ENCODE measurements around the gene IGF1R. TPM values are rescaled to one million over a fixed set of nuclear protein-coding genes. Genes with fewer than 3 reads are reported as not detected.

IGF1R gene
- total and polyA plus RNA-seq, 2 donors (not counting 3 experiments of a cell fraction or from before 2014, with no cell fraction given), result 16.1 to 59.1 TPM

DNA sequence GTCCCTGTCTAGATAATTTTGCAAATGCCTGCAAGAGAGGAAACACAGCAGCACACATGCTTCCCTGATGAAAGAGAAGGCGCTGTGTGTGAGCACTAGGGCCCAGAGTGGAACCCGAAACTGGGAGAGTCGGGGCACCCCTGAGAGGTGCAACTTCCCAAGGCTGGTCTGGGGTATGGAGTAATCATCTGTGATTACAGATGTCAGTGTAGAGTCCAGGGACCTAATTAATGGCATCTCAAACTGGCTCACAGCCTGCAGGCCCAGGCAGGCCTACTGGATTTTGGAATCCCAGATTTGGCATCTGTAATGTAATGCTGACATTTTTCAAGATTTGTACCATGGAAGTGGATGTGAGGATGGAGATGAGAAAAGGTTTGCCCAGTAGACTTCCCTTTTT lies 329.8 kb downstream of the IGF1R start:
- H3K27ac ChIP-seq (ENCODE audit: insufficient read depth, low read depth, low read length), result no peak overlapping the region

DNA sequence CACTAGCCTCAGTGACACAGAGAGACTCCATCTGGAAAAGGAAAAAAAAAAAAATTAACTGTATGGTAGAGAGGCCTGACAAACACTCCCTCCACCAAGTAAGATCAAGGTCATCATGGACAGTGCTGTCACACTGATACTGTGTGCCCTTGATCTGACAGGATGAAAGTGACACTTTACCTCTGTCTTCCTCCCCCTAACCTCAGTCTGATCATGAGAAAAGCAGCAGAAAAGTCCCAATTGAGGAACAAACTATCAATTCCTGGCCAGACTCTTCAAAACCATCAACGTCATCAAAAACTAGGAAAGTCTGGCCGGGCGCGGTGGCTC lies 332.5 kb downstream of the IGF1R start:
- no peaks in the 10 kb centered on the region for H3K36me3 ChIP-seq (ENCODE audit: control insufficient read depth in 2 of 2, extremely low read depth in 1 of 2, insufficient read depth in 2 of 2, low read length in 2 of 2)
- H3K9me3 ChIP-seq (replicated peaks; ENCODE audit: control insufficient read depth, insufficient read depth, low read length), result no peaks in the 10 kb centered on the region
- no peak overlapping the region for H3K4me3 ChIP-seq (replicated peaks in 1 of 3; ENCODE audit: insufficient read depth in 1 of 3, low read depth in 1 of 3, low read length in 3 of 3)
- H3K9ac ChIP-seq (replicated peaks; ENCODE audit: extremely low read depth, insufficient read depth, low read length), result no peak overlapping the region
- H3K4me1 ChIP-seq (ENCODE audit: control insufficient read depth, extremely low read depth, insufficient read depth, low read length), result no peaks in the 10 kb centered on the region
- H3K27me3 ChIP-seq (ENCODE audit: control insufficient read depth in 2 of 2, insufficient read depth in 2 of 2, low read length in 2 of 2), result no peaks in the 10 kb centered on the region
- DNase-seq (ENCODE audit: low read depth, low spot score), result no peak
- dilution Hi-C loops (cut with MboI; ENCODE audit: extremely low pct_ligation_motif_present, low sequenced_read_pairs) (no loop called here), intact Hi-C loops (cut with micrococcal nuclease) (no loop called here)
- BruUV-seq (replicated peaks), result no TSS peak
- H3K27ac ChIP-seq (ENCODE audit: insufficient read depth, low read depth, low read length), result no peak overlapping the region
- no peak overlapping the region for H3K4me2 ChIP-seq (ENCODE audit: insufficient read depth, low read length)
- FAIRE-seq, result no peak
- H4K20me1 ChIP-seq (replicated peaks; ENCODE audit: control insufficient read depth, extremely low read depth, insufficient read depth, low read length), result no peaks in the 10 kb centered on the region
- ChIA-PET CTCF (no interaction called here), POLR2A (no interaction called here)
- H2AFZ ChIP-seq (ENCODE audit: low read depth, low read length), result no peak overlapping the region
- TF ChIP-seq, protein P1, sequence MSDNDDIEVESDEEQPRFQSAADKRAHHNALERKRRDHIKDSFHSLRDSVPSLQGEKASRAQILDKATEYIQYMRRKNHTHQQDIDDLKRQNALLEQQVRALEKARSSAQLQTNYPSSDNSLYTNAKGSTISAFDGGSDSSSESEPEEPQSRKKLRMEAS (IDR thresholded peaks at IDR 0.05; ENCODE audit: insufficient read depth, insufficient read length), result no peak
- TF ChIP-seq, protein P2, sequence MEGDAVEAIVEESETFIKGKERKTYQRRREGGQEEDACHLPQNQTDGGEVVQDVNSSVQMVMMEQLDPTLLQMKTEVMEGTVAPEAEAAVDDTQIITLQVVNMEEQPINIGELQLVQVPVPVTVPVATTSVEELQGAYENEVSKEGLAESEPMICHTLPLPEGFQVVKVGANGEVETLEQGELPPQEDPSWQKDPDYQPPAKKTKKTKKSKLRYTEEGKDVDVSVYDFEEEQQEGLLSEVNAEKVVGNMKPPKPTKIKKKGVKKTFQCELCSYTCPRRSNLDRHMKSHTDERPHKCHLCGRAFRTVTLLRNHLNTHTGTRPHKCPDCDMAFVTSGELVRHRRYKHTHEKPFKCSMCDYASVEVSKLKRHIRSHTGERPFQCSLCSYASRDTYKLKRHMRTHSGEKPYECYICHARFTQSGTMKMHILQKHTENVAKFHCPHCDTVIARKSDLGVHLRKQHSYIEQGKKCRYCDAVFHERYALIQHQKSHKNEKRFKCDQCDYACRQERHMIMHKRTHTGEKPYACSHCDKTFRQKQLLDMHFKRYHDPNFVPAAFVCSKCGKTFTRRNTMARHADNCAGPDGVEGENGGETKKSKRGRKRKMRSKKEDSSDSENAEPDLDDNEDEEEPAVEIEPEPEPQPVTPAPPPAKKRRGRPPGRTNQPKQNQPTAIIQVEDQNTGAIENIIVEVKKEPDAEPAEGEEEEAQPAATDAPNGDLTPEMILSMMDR (IDR thresholded peaks at IDR 0.05; ENCODE audit: extremely low read depth in 1 of 2, insufficient read depth in 1 of 2, low read depth in 1 of 2, low read length in 2 of 2), result no peak
- TF ChIP-seq EZH2 (IDR thresholded peaks at IDR 0.05; ENCODE audit: borderline replicate concordance, low read depth, low read length, severe bottlenecking), result no peak
- no peak for TF ChIP-seq POLR2A (IDR thresholded peaks at IDR 0.05; ENCODE audit: low read depth, low read length)
- H3K79me2 ChIP-seq (ENCODE audit: control insufficient read depth, insufficient read depth, low read length), result no peaks in the 10 kb centered on the region
- no peaks in the 10 kb centered on the region for H3K9me1 ChIP-seq (replicated peaks; ENCODE audit: control insufficient read depth, extremely low read depth, insufficient read depth, low read length)

More for the DNA sequence above, 329.8 kb downstream of the IGF1R start:
- H3K4me1 ChIP-seq (ENCODE audit: control insufficient read depth, extremely low read depth, insufficient read depth, low read length), result no peaks in the 10 kb centered on the region
- H3K9me3 ChIP-seq (replicated peaks; ENCODE audit: control insufficient read depth, insufficient read depth, low read length), result no peaks in the 10 kb centered on the region
- no TSS peak for BruUV-seq (replicated peaks)
- H3K36me3 ChIP-seq (ENCODE audit: control insufficient read depth in 2 of 2, extremely low read depth in 1 of 2, insufficient read depth in 2 of 2, low read length in 2 of 2), result no peaks in the 10 kb centered on the region
- intact Hi-C loops (cut with micrococcal nuclease) (no loop called here), dilution Hi-C loops (cut with MboI; ENCODE audit: extremely low pct_ligation_motif_present, low sequenced_read_pairs) (no loop called here)
- H3K27me3 ChIP-seq (ENCODE audit: control insufficient read depth in 2 of 2, insufficient read depth in 2 of 2, low read length in 2 of 2), result no peaks in the 10 kb centered on the region
- H3K4me3 ChIP-seq (replicated peaks in 1 of 3; ENCODE audit: insufficient read depth in 1 of 3, low read depth in 1 of 3, low read length in 3 of 3), result no peak overlapping the region
- H3K79me2 ChIP-seq (ENCODE audit: control insufficient read depth, insufficient read depth, low read length), result no peaks in the 10 kb centered on the region
- FAIRE-seq (no peak), DNase-seq (ENCODE audit: low read depth, low spot score) (no peak)
- POLR2A ChIA-PET, result no interaction called here
- H3K9ac ChIP-seq (replicated peaks; ENCODE audit: extremely low read depth, insufficient read depth, low read length), result no peak overlapping the region
- H4K20me1 ChIP-seq (replicated peaks; ENCODE audit: control insufficient read depth, extremely low read depth, insufficient read depth, low read length), result no peaks in the 10 kb centered on the region
- TF ChIP-seq POLR2A (IDR thresholded peaks at IDR 0.05; ENCODE audit: low read depth, low read length) (no peak), JUN (IDR thresholded peaks at IDR 0.05; ENCODE audit: borderline replicate concordance, insufficient read depth, insufficient read length, low read depth) (no peak), POLR2AphosphoS5 (IDR thresholded peaks at IDR 0.05; ENCODE audit: insufficient read depth, low read depth, low read length) (no peak), EZH2 (IDR thresholded peaks at IDR 0.05; ENCODE audit: borderline replicate concordance, low read depth, low read length, severe bottlenecking) (no peak)
- TF ChIP-seq, protein P2 (IDR thresholded peaks at IDR 0.05; ENCODE audit: extremely low read depth in 1 of 2, insufficient read depth in 1 of 2, low read depth in 1 of 2, low read length in 2 of 2), result no peak
- H2AFZ ChIP-seq (ENCODE audit: low read depth, low read length), result no peak overlapping the region
- H3K4me2 ChIP-seq (ENCODE audit: insufficient read depth, low read length), result no peak overlapping the region
- no peaks in the 10 kb centered on the region for H3K9me1 ChIP-seq (replicated peaks; ENCODE audit: control insufficient read depth, extremely low read depth, insufficient read depth, low read length)
- CTCF ChIA-PET, result no interaction called here
